Activated T-helper 1 cell treated with anti-CD3 and anti-CD28 coated beads, Interleukin-2, amount 50 U/mL, for 16 hours (primary cell): ENCODE data around the gene NRP2.

Experiments used
- DNase-seq, 2 donors: peaks; one replicate each; pipeline ENCODE4 v3.0.0-alpha.2; 2020; ENCODE audit warnings: low read depth in 1 of 2, low spot score in 1 of 2

NRP2 gene

GRCh38 chr2:205658068-205658467 lies 24.2 kb upstream of the NRP2 start:
- no peak for DNase-seq

GRCh38 chr2:205658572-205658971 lies 23.7 kb upstream of the NRP2 start:
- DNase-seq: no peak

GRCh38 chr2:205659922-205660321 lies 22.4 kb upstream of the NRP2 start:
- no peak for DNase-seq

GRCh38 chr2:205660521-205661124 lies 21.7 kb upstream of the NRP2 start:
- DNase-seq: no peak

GRCh38 chr2:205661281-205661680 lies 21.0 kb upstream of the NRP2 start:
- no peak for DNase-seq

GRCh38 chr2:205662206-205662965 lies 19.9 kb upstream of the NRP2 start:
- no peak for DNase-seq

GRCh38 chr2:205665791-205666190 lies 16.5 kb upstream of the NRP2 start:
- no peak for DNase-seq

- DNase-seq: no peak
Observed at GRCh38 chr2:205670292-205670691, 12.0 kb upstream of the NRP2 start.

GRCh38 chr2:205673312-205673711 lies 9.0 kb upstream of the NRP2 start:
- no peak for DNase-seq

GRCh38 chr2:205675861-205676516 lies 6.3 kb upstream of the NRP2 start:
- no peak for DNase-seq

GRCh38 chr2:205678541-205679142 lies 3.7 kb upstream of the NRP2 start:
- DNase-seq: no peak

GRCh38 chr2:205679410-205680009 lies 2.8 kb upstream of the NRP2 start:
- no peak for DNase-seq

GRCh38 chr2:205680067-205680466 lies 2.2 kb upstream of the NRP2 start:
- DNase-seq: no peak

- DNase-seq: no peak
Observed at GRCh38 chr2:205680903-205681302, 1.4 kb upstream of the NRP2 start.

- DNase-seq: no peak
Observed at GRCh38 chr2:205681401-205682238, 681 bp upstream of the NRP2 start.

GRCh38 chr2:205682971-205683501 lies 735 bp downstream of the NRP2 start:
- no peak for DNase-seq

- DNase-seq: no peak
Observed at GRCh38 chr2:205683502-205684367, 1.4 kb downstream of the NRP2 start.

- DNase-seq: no peak
Observed at GRCh38 chr2:205684871-205685313, 2.6 kb downstream of the NRP2 start.

GRCh38 chr2:205685314-205686055 lies 3.2 kb downstream of the NRP2 start:
- no peak for DNase-seq
